Peyer's patch (tissue), 4 donors: Measurements from ENCODE around the gene LPIN1.

Source experiments
- CTCF ChIP-seq, 6 experiments: fragments of 450-650 bp in 4 of 6; fragments of 200-600 bp in 2 of 6; sonication (generic) in 1 of 6; IDR thresholded peaks; one replicate each; pipeline ENCODE4 v1.5.1; 2017 to 2019; ENCODE audit warnings: antibody characterized with exemption in 6 of 6, mild to moderate bottlenecking in 3 of 6, moderate library complexity in 1 of 6
- POLR2A ChIP-seq, 2 donors: fragments of 450-650 bp; IDR thresholded peaks; one replicate each; pipeline ENCODE4 v1.5.1; 2017; ENCODE audit warnings: antibody characterized with exemption in 2 of 2, mild to moderate bottlenecking in 2 of 2, moderate library complexity in 2 of 2

- TF ChIP-seq CTCF (IDR thresholded peaks at IDR 0.05) (no peak), POLR2A (IDR thresholded peaks at IDR 0.05) (no peak)
Observed at GRCh38 chr2:11769516-11769915, 23.1 kb downstream of the LPIN1 start.
